ENCODE results near the gene GPSM1. TPM values are rescaled to one million over a fixed set of nuclear protein-coding genes. Genes with fewer than 3 reads are reported as not detected.

GPSM1 gene
- total RNA-seq, 1 experiment from 2014 or later = 26.4 TPM

GRCh38 chr9:136339958-136340310 lies 12.6 kb downstream of the GPSM1 start:
- DNase-seq (ENCODE audit: low read depth, low spot score) = no peak
- Histone ChIP-seq H3K27me3 (ENCODE audit: insufficient read depth, low read length) (no peaks in the 10 kb centered on the region), H3K36me3 (ENCODE audit: control insufficient read depth in 1 of 2, insufficient read depth in 2 of 2, low read length in 2 of 2) (no peaks in the 10 kb centered on the region; a peak in 1 of 4 replicates), H3K27ac (ENCODE audit: low read depth, low read length) (no peak overlapping the region), H3K4me2 (ENCODE audit: low read length) (no peak overlapping the region), H2AFZ (ENCODE audit: low read depth, low read length, poor library complexity, severe bottlenecking) (no peak overlapping the region), H3K9me3 (ENCODE audit: control insufficient read depth in 1 of 2, insufficient read depth in 1 of 2, low read depth in 1 of 2, low read length in 2 of 2) (no peaks in the 10 kb centered on the region), H3K4me1 (ENCODE audit: control insufficient read depth in 1 of 2, insufficient read depth in 2 of 2, low read length in 2 of 2) (peaks cover 6 to 18% of the 10 kb centered on the region in 2 experiments; a peak in 3 of 4 replicates), H3K9ac (ENCODE audit: low read length) (no peak overlapping the region), H3K79me2 (ENCODE audit: insufficient read depth, low read length) (no peaks in the 10 kb centered on the region), H4K20me1 (ENCODE audit: insufficient read depth) (no peaks in the 10 kb centered on the region), H3K9me2 (ENCODE audit: insufficient read depth) (no peaks in the 10 kb centered on the region), H3K4me3 (replicated peaks in 1 of 2; ENCODE audit: low read depth in 1 of 2, low read length in 2 of 2) (no peak overlapping the region)
- ATAC-seq = no peak
- intact Hi-C loops (cut with micrococcal nuclease) = loop anchor here (2.0 kb wide), 1 partner anchor 61 kb away; the partner anchor contains the start of gene SNAPC4
- ChIA-PET POLR2A (no interaction called here), RAD21 (ENCODE audit: low non-redundant PET in 1 of 2, low total read pairs in 2 of 2, uncharacterized antibody in 2 of 2, unreplicated experiment in 2 of 2) (no interaction called here), CTCF (interaction anchor here (0.7 to 1.1 kb wide), 2 partner anchors 11 to 23 kb away, joined by 3 read pairs; partner anchors contain the start of gene DNLZ)
- BruUV-seq (replicated peaks) = no TSS peak
- TF ChIP-seq TCF7L2 (IDR thresholded peaks at IDR 0.05; ENCODE audit: borderline replicate concordance, extremely low read depth, insufficient read depth, insufficient read length) = no peak
- no peak for TF ChIP-seq EZH2phosphoT487 (IDR thresholded peaks at IDR 0.05; ENCODE audit: borderline replicate concordance)
- no peak for TF ChIP-seq MAX (IDR thresholded peaks at IDR 0.05)
- no peak for TF ChIP-seq ZFX (IDR thresholded peaks at IDR 0.05)
- no peak for TF ChIP-seq ZBTB33 (IDR thresholded peaks at IDR 0.05; ENCODE audit: extremely low read depth, insufficient replicate concordance, low read length)
- TF ChIP-seq SP1 (IDR thresholded peaks at IDR 0.05; ENCODE audit: low read depth) = no peak

All from HCT116 (cell line).